GM12892 (cell line): ENCODE data around the gene PKN3.

Source experiments
- DNase-seq: peaks from one replicate; pipeline ENCODE4 v3.0.0; 2011; ENCODE audit not compliant: insufficient read length
- FAIRE-seq: peaks from 2 replicates; lab custom pipeline; 2011; peaks lifted over from hg19 to GRCh38; lab: Jason Lieb, UNC
- POLR2A ChIP-seq: IDR thresholded peaks from 2 replicates; pipeline ENCODE4 v1.6.1; 2011; ENCODE audit warnings: low read depth, low read length, control low read depth
- POLR2AphosphoS5 ChIP-seq: IDR thresholded peaks from 2 replicates; pipeline ENCODE4 v1.6.1; 2011; ENCODE audit warnings: low read depth, low read length, control low read depth
- TAF1 ChIP-seq: IDR thresholded peaks from 2 replicates; pipeline ENCODE4 v1.6.1; 2011; ENCODE audit warnings: low read depth, mild to moderate bottlenecking, control low read depth, low read length, borderline replicate concordance

PKN3 gene

DNA sequence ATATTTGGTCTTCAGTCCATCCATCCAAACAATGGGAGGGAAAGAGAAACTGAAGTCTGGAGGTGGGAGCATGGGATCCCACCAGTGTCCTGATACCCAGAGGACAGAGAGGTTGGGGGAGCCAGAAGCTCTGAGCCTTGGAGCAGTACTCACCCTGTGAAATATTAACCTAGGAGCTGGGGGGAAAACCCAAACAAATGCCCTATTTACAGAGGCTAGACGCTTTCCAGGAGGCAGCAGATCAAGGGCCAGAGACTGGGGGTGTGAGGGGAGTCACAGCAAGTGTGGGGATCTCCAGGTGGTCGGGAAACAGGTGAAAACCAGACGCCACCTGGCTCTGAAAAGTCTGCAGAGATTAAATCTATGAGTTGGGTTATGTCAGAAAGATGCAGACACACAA is 63.2 kb downstream of the PKN3 start:
- DNase-seq (no peak), FAIRE-seq (no peak)
- TF ChIP-seq POLR2AphosphoS5 (no peak), POLR2A (no peak), TAF1 (no peak)

DNA sequence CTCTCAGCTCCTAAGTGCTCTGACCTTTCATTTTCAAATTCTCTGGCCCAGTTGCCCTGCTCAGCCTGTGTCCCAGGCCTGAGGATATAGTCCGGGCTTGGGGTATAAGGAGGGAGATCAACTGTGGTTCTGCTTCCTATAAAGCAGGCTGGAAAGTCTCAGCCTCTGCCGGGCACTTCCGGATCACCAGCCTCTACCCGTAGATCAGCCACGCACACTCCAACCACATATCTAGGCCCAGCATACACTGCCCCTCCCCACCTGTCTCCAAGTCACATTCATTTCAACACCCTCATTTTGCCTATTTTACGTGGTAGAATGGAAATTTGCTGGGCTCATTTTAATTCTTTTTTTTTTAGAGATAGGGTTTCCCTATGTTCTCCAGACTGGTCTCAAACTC is 66.3 kb downstream of the PKN3 start:
- TF ChIP-seq POLR2A (no peak), POLR2AphosphoS5 (no peak), TAF1 (no peak)
- DNase-seq (no peak), FAIRE-seq (no peak)
